K562 (cell line): ENCODE data around the gene PEX7. TPM values are rescaled to one million over a fixed set of nuclear protein-coding genes. Genes with fewer than 3 reads are reported as not detected.

Experiments used
- BACH1 ChIP-seq: fragments of 200-800 bp; sonication (Bioruptor generic); IDR thresholded peaks from 2 replicates; pipeline ENCODE4 v1.6.1; 2016; ENCODE audit warnings: missing genetic modification characterization, missing compliant biosample characterization
- CEBPG ChIP-seq, 3 experiments: fragments of 200-800 bp in 1 of 3; sonication (Bioruptor generic) in 1 of 3; sonication (generic) in 1 of 3; formaldehyde crosslinking in 1 of 3; IDR thresholded peaks in 2 of 3; conservative IDR thresholded peaks in 1 of 3; 2 replicates each; pipeline versions ENCODE4 v1.6.1 to v1.8.0; 2016 to 2022; ENCODE audit warnings: missing compliant biosample characterization in 2 of 3, missing genetic modification characterization in 2 of 3, mild to moderate bottlenecking in 1 of 3, missing genetic modification reagents in 1 of 3
- FOXK1 ChIP-seq: sonication (generic); formaldehyde crosslinking; IDR thresholded peaks from 2 replicates; pipeline ENCODE4 v1.8.0; 2022; ENCODE audit warnings: missing genetic modification reagents, mild to moderate bottlenecking, borderline replicate concordance
- FOXK2 ChIP-seq, 2 experiments: fragments of 450-650 bp; IDR thresholded peaks in 1 of 2; conservative IDR thresholded peaks in 1 of 2; 2 replicates each; pipeline ENCODE4 v1.6.1; 2016; ENCODE audit warnings: low read depth in 2 of 2, mild to moderate bottlenecking in 1 of 2
- HDAC8 ChIP-seq: fragments of 450-650 bp; IDR thresholded peaks from 2 replicates; pipeline ENCODE4 v1.6.1; 2016; ENCODE audit warnings: mild to moderate bottlenecking, missing genetic modification characterization, moderate library complexity, missing compliant biosample characterization
- HOXB6 ChIP-seq: fragments of 250-450 bp; sonication (Bioruptor Pico); IDR thresholded peaks from 2 replicates; pipeline ENCODE4 v1.5.1; 2022; ENCODE audit warnings: mild to moderate bottlenecking, borderline replicate concordance
- JUNB ChIP-seq: fragments of 450-650 bp; formaldehyde crosslinking; conservative IDR thresholded peaks from 2 replicates; pipeline ENCODE4 v1.4.0; 2020; ENCODE audit warnings: mild to moderate bottlenecking
- MEF2A ChIP-seq: IDR thresholded peaks from 2 replicates; pipeline ENCODE4 v1.6.1; 2011; ENCODE audit warnings: low read depth, mild to moderate bottlenecking, low read length, moderate library complexity; ENCODE audit not compliant: control insufficient read depth
- NCOA4 ChIP-seq: fragments of 450-650 bp; IDR thresholded peaks from 2 replicates; pipeline ENCODE4 v1.6.1; 2018; ENCODE audit warnings: mild to moderate bottlenecking; ENCODE audit not compliant: partially characterized antibody
- SMARCE1 ChIP-seq: fragments of 450-650 bp; IDR thresholded peaks from 2 replicates; pipeline ENCODE4 v1.7.1; 2016; ENCODE audit warnings: mild to moderate bottlenecking
- ZBTB11 ChIP-seq, 3 experiments: fragments of 200-800 bp in 1 of 3; fragments of 250-450 bp in 1 of 3; fragments of 450-650 bp in 1 of 3; sonication (Bioruptor Pico) in 1 of 3; sonication (Bioruptor generic) in 1 of 3; formaldehyde crosslinking in 1 of 3; IDR thresholded peaks; 2 replicates each; pipeline versions ENCODE4 v1.6.1 to v1.8.0; 2016 to 2022; ENCODE audit warnings: mild to moderate bottlenecking in 2 of 3, missing genetic modification characterization in 2 of 3, missing compliant biosample characterization in 1 of 3, moderate library complexity in 1 of 3
- ZC3H11A ChIP-seq: IDR thresholded peaks from 2 replicates; pipeline ENCODE4 v1.6.1; 2012; ENCODE audit warnings: low read depth, low read length, improper control_type of control experiment
- ZNF24 ChIP-seq: fragments of 450-650 bp; IDR thresholded peaks from 2 replicates; pipeline ENCODE4 v1.6.1; 2016
- ZNF316 ChIP-seq: fragments of 450-650 bp; IDR thresholded peaks from 2 replicates; pipeline ENCODE4 v1.6.1; 2016
- ZNF384 ChIP-seq: IDR thresholded peaks from 2 replicates; pipeline ENCODE4 v1.6.1; 2012; ENCODE audit warnings: low read depth, low read length, improper control_type of control experiment
- polyA plus RNA-seq, 8 experiments: library from polyadenylated mRNA; depleted of rRNA in 4 of 8; stranded (reverse) in 5 of 8; unstranded in 3 of 8; fragments of >200 nt; fragmentation: Nextera tagmentation in 2 of 8; fragmentation: Illumina TruSeq in 1 of 8; extraction: Ambion mirVana in 2 of 8; extraction: Trizol in 1 of 8; gene quantifications; 2 replicates each; pipeline versions ENCODE4 v1.2.1 to v1.2.3, GENCODE V29; 2011 to 2014; ENCODE audit warnings: inconsistent platforms in 1 of 8, missing spikeins in 1 of 8
- total RNA-seq, 7 experiments: library from RNA; depleted of rRNA in 6 of 7; stranded (reverse); fragments of >200 nt in 6 of 7; fragmentation: Illumina TruSeq in 2 of 7; extraction: Trizol in 2 of 7; gene quantifications; 2 replicates each; pipeline versions ENCODE4 v1.2.1 to v1.2.3, GENCODE V29; 2011 to 2021; ENCODE audit warnings: low replicate concordance in 1 of 7
- TF ChIP-seq, protein P1 (sequence below): fragments of 450-650 bp; IDR thresholded peaks from 2 replicates; pipeline ENCODE4 v1.7.1; 2018; ENCODE audit warnings: mild to moderate bottlenecking, low read depth; ENCODE audit not compliant: partially characterized antibody
- TF ChIP-seq, protein P2 (sequence below): fragments of 450-650 bp; IDR thresholded peaks from 2 replicates; pipeline ENCODE4 v1.6.1; 2016; ENCODE audit warnings: mild to moderate bottlenecking

The PEX7 gene
- total and polyA plus RNA-seq, 9 of the 15 experiments (the other 6 are each of a cell fraction or from before 2014, with no cell fraction given): 1.6 to 12.9 (median 9.1) TPM

- no peak for TF ChIP-seq ZNF384
- TF ChIP-seq FOXK1: no peak
- TF ChIP-seq MEF2A: no peak
- TF ChIP-seq, protein P1, sequence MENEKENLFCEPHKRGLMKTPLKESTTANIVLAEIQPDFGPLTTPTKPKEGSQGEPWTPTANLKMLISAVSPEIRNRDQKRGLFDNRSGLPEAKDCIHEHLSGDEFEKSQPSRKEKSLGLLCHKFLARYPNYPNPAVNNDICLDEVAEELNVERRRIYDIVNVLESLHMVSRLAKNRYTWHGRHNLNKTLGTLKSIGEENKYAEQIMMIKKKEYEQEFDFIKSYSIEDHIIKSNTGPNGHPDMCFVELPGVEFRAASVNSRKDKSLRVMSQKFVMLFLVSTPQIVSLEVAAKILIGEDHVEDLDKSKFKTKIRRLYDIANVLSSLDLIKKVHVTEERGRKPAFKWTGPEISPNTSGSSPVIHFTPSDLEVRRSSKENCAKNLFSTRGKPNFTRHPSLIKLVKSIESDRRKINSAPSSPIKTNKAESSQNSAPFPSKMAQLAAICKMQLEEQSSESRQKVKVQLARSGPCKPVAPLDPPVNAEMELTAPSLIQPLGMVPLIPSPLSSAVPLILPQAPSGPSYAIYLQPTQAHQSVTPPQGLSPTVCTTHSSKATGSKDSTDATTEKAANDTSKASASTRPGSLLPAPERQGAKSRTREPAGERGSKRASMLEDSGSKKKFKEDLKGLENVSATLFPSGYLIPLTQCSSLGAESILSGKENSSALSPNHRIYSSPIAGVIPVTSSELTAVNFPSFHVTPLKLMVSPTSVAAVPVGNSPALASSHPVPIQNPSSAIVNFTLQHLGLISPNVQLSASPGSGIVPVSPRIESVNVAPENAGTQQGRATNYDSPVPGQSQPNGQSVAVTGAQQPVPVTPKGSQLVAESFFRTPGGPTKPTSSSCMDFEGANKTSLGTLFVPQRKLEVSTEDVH: no peak
- no peak for TF ChIP-seq HOXB6
- no peak for TF ChIP-seq ZC3H11A
- TF ChIP-seq ZBTB11 (CRISPR knock-in tag; IDR thresholded peaks at IDR 0.05): peak in 1 of 3 experiments; percentile 85; a peak in 2 of 6 replicates
- TF ChIP-seq BACH1 (tag): no peak
- no peak for TF ChIP-seq JUNB (CRISPR knock-in tag)
- no peak for TF ChIP-seq HDAC8
- no peak for TF ChIP-seq ZNF316
- TF ChIP-seq, protein P2, sequence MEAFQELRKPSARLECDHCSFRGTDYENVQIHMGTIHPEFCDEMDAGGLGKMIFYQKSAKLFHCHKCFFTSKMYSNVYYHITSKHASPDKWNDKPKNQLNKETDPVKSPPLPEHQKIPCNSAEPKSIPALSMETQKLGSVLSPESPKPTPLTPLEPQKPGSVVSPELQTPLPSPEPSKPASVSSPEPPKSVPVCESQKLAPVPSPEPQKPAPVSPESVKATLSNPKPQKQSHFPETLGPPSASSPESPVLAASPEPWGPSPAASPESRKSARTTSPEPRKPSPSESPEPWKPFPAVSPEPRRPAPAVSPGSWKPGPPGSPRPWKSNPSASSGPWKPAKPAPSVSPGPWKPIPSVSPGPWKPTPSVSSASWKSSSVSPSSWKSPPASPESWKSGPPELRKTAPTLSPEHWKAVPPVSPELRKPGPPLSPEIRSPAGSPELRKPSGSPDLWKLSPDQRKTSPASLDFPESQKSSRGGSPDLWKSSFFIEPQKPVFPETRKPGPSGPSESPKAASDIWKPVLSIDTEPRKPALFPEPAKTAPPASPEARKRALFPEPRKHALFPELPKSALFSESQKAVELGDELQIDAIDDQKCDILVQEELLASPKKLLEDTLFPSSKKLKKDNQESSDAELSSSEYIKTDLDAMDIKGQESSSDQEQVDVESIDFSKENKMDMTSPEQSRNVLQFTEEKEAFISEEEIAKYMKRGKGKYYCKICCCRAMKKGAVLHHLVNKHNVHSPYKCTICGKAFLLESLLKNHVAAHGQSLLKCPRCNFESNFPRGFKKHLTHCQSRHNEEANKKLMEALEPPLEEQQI: no peak
- TF ChIP-seq NCOA4: no peak
- TF ChIP-seq SMARCE1: peak; percentile 26; the same call in 1 of the 2 replicates
- no peak for TF ChIP-seq ZNF24
- TF ChIP-seq CEBPG (CRISPR knock-in tag; IDR thresholded peaks at IDR 0.05): no peak
- no peak for TF ChIP-seq CEBPG (tag; conservative IDR thresholded peaks at IDR 0.05 in 1 of 2, IDR thresholded peaks at IDR 0.05 in 1 of 2)
- peak; percentile 38 to 52; a peak in 2 of 4 replicates for TF ChIP-seq FOXK2 (conservative IDR thresholded peaks at IDR 0.05 in 1 of 2, IDR thresholded peaks at IDR 0.05 in 1 of 2; ENCODE audit: low read depth in 2 of 2)
These were observed 38.7 kb upstream of the PEX7 start (continued) for GRCh38 chr6:136783495-136784270.
